Measurements from ENCODE around the gene MAP4K4. TPM values are rescaled to one million over a fixed set of nuclear protein-coding genes. Genes with fewer than 3 reads are reported as not detected.

Gene MAP4K4
- total and polyA plus RNA-seq, 2 of the 4 experiments (the other 2 are of a cell fraction), result 89.4 to 124 TPM

- H2AK9ac ChIP-seq (replicated peaks; ENCODE audit: low read depth, low read length, poor library complexity), result no peak overlapping the region
- H4K8ac ChIP-seq (ENCODE audit: low read depth in 2 of 2, low read length in 2 of 2), result peak overlapping the region; percentile 3 to 74; a peak in 2 of 4 replicates
- H2AK5ac ChIP-seq (ENCODE audit: low read depth, low read length), result no peak overlapping the region
- H3K27me3 ChIP-seq (ENCODE audit: control insufficient read depth, insufficient read depth, low read length), result no peaks in the 10 kb centered on the region
- POLR2A ChIA-PET (ENCODE audit: unreplicated experiment), result no interaction called here
- no peak overlapping the region for H2BK20ac ChIP-seq (ENCODE audit: low read depth, low read length)
- in situ Hi-C loops (cut with MboI; ENCODE audit: low sequenced_read_pairs) (no loop called here), dilution Hi-C loops (cut with HindIII; ENCODE audit: low sequenced_read_pairs, unreplicated experiment) (no loop called here), intact Hi-C loops (cut with micrococcal nuclease) (no loop called here)
- no peak overlapping the region for H3K56ac ChIP-seq (ENCODE audit: extremely low read depth, insufficient read depth, low read length)
- H3K4me2 ChIP-seq (ENCODE audit: low read depth, low read length), result peak overlapping the region; percentile 6; the same call in 1 of the 2 replicates
- H3K27ac ChIP-seq (ENCODE audit: insufficient read depth, low read length), result no peak overlapping the region
- H2AFZ ChIP-seq (replicated peaks; ENCODE audit: low read length, poor library complexity), result no peak overlapping the region
- peaks cover 32% of the 10 kb centered on the region for H3K9me1 ChIP-seq (ENCODE audit: insufficient read depth, low read length)
- peak overlapping the region; percentile 19; the same call in 1 of the 2 replicates for H4K5ac ChIP-seq (ENCODE audit: low read depth, low read length)
- no peak overlapping the region for H3K4me3 ChIP-seq (ENCODE audit: insufficient read depth, low read depth, low read length)
- no peak overlapping the region for H2BK15ac ChIP-seq (ENCODE audit: low read depth, low read length)
- DNase-seq, result no peak
- H2BK120ac ChIP-seq (ENCODE audit: low read depth, low read length), result peak overlapping the region; percentile 76; the same call in 1 of the 2 replicates
- peaks cover 45% of the 10 kb centered on the region for H4K20me1 ChIP-seq (ENCODE audit: insufficient read depth, low read length)
- H3K9me3 ChIP-seq (ENCODE audit: control insufficient read depth, insufficient read depth, low read length), result no peaks in the 10 kb centered on the region
- BruUV-seq (replicated peaks), result no TSS peak
- peaks cover 37 to 67% of the 10 kb centered on the region in 2 experiments for H3K79me1 ChIP-seq (ENCODE audit: low read depth in 1 of 2, low read length in 2 of 2)
- peak overlapping the region; percentile 59; the same call in 1 of the 2 replicates for H4K91ac ChIP-seq (ENCODE audit: insufficient read depth, low read depth, low read length)
- no CpG with 5 or more reads among the region's 5 CpGs for WGBS, 2 experiments (ENCODE audit: extremely low coverage in 2 of 2, insufficient read length in 1 of 2)
- no peak overlapping the region for H3K23ac ChIP-seq (ENCODE audit: low read depth, low read length)
- H3K4ac ChIP-seq (ENCODE audit: low read depth, low read length), result peak overlapping the region; percentile 88; the same call in 1 of the 2 replicates
- H2BK5ac ChIP-seq (ENCODE audit: low read depth, low read length, poor library complexity, severe bottlenecking), result peak overlapping the region; percentile 95
- H3K36me3 ChIP-seq (ENCODE audit: control insufficient read depth, insufficient read depth, low read length), result peaks cover 26% of the 10 kb centered on the region
- CTCF ChIA-PET, result interaction anchor here (0.8 kb wide), 1 partner anchor 12 kb away, joined by 3 read pairs; no protein-coding TSS in a partner anchor
- H3K18ac ChIP-seq (ENCODE audit: low read depth, low read length), result peak overlapping the region; percentile 59; the same call in 1 of the 2 replicates
- no peak for ATAC-seq (ENCODE audit: low read depth)
- H3K14ac ChIP-seq (replicated peaks; ENCODE audit: low read depth, low read length), result no peak overlapping the region
- TF ChIP-seq MAZ (IDR thresholded peaks at IDR 0.05; ENCODE audit: borderline replicate concordance, low read depth, low read length) (no peak), MXI1 (IDR thresholded peaks at IDR 0.05; ENCODE audit: borderline replicate concordance, low read depth, low read length) (no peak), RAD21 (IDR thresholded peaks at IDR 0.05; ENCODE audit: low read length) (no peak), CHD1 (IDR thresholded peaks at IDR 0.05; ENCODE audit: low read depth, low read length) (no peak), CTCF (conservative IDR thresholded peaks at IDR 0.05; ENCODE audit: low read depth, low read length) (no peak)
- peaks cover 30% of the 10 kb centered on the region for H3K4me1 ChIP-seq (ENCODE audit: control insufficient read depth, insufficient read depth, low read length)
- no peak overlapping the region for H3K9ac ChIP-seq (ENCODE audit: low read depth, low read length)
Observed at GRCh38 chr2:101828257-101828656, 130.8 kb downstream of the MAP4K4 start.
